Fibroblast of skin of right quadriceps (primary cell): ENCODE measurements around the gene MBOAT7.
"Not testable (repeated sequence)": the region's sequence is repeated elsewhere in the genome, so short reads cannot be mapped to it uniquely, and the experiment has no call there.

Source experiments
- DNase-seq: peaks from one replicate; pipeline ENCODE4 v3.0.0-alpha.2; 2013

The MBOAT7 gene, protein sequence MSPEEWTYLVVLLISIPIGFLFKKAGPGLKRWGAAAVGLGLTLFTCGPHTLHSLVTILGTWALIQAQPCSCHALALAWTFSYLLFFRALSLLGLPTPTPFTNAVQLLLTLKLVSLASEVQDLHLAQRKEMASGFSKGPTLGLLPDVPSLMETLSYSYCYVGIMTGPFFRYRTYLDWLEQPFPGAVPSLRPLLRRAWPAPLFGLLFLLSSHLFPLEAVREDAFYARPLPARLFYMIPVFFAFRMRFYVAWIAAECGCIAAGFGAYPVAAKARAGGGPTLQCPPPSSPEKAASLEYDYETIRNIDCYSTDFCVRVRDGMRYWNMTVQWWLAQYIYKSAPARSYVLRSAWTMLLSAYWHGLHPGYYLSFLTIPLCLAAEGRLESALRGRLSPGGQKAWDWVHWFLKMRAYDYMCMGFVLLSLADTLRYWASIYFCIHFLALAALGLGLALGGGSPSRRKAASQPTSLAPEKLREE

GRCh38 chr19:54189145-54189734, at the start of gene MBOAT7:
MBOAT7 (minus strand) TSS chr19:54189580; CDS start chr19:54188508, 1,072 bp downstream.
- no peak for DNase-seq

- DNase-seq, result no peak
Observed at GRCh38 chr19:54233941-54234340, 44.6 kb upstream of the MBOAT7 start.

DNA sequence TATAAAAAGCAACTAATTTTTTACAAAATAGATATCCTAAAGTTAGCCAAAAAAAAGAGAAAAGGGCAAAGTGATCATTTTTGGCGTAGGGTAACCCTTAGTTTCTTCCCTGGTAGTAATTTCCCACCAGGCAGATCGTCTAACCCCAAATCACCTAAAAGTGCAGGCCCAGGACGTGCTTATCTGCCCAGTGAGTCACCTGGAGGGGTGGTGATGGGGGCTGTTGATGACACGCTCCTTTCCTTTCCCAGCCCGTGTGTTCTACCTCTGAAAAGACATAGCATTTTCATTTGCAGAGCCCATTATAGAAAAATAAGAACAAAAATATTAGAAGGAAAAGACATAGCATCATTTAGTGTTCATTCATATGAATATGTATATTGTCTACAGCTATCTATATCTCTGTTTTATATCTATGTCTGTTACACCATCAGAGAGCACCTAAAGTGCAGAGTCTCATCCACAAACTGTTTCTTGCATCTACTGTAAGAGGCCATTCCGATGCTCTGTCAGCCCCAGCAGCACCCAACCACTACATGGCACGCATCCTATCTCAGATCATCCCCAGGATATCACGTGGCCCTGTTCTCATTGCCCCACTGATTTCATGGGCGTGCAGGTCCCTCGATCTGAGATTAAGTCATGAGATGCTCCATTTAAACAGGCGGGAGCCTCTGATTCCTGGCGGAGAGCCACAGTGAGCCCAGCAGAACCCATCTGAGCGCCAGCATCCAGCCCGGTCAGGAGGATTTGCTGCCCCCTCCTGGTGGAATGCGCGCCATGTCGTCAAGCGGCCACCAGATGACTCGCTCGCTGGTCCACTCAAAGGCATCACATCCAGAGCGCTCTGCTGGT, 41.9 kb upstream of the MBOAT7 start:
- DNase-seq, result peak; percentile 66

GRCh38 chr19:54230031-54230430, 40.7 kb upstream of the MBOAT7 start:
- DNase-seq, result no peak

DNA sequence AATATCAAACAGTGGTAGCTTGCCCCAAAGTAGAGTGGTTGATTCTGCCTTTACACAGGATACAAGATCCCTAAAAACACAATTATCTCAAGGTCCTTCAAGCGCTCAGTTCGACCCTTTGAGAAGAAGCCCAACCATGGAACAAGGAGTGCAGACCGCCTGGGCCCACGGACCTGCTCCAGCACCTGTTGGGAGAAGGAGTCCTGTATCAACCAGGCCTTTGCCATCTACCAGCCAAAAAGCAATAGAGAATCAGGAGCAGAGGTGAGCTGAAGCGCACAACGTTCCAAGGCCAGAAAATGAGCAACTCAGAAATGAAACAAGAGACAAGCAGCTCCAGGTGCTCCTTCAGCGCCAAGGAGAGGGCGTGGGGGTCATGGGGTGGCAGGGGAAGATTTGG, 39.8 kb upstream of the MBOAT7 start:
- DNase-seq, result no peak

DNA sequence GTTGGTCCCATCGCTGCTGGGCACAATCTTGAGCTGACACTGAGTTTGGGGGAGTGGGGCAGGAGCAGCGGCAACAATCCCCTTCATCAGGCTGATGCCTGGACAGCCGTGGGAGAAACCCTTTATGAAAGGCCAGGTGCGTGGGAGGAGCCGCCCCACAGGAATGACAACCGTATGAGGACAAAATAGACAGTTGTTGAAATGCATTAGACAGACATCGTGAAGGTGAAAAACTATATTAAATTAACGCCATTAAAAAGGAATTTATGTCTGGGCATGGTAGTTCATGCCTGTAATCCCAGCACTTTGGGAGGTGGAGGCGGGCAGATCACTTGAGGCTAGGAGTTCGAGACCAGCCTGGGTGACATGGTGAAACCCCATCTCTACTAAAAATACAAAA, 35.2 kb upstream of the MBOAT7 start:
- not testable (repeated sequence) for DNase-seq

DNA sequence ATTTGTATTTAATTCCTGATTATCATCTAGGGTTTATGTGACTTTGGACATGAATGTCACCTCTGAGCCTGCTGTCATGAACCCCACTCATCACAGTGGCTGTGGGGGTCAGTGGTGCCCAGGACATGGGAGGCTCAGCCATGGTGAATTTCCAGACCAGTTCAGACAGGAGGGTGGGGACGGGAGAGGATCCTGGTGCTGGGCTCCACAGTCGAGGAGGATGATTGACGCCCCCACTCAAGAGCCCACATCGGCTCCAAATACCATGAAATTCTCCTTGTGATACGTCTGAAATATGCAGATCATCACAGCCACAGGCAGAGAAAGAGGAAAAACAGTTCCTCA, 34.5 kb upstream of the MBOAT7 start:
- DNase-seq, result not testable (repeated sequence)

GRCh38 chr19:54223277-54223936, 34.0 kb upstream of the MBOAT7 start:
- DNase-seq, result not testable (repeated sequence)

- DNase-seq, result not testable (repeated sequence)
Observed at GRCh38 chr19:54222474-54223276, 33.3 kb upstream of the MBOAT7 start, which contains the start of gene LILRB3. LILRB3 (minus strand) TSS chr19:54223007; CDS start chr19:54222976, 31 bp downstream.

GRCh38 chr19:54221947-54222346, 32.6 kb upstream of the MBOAT7 start:
- DNase-seq, result not testable (repeated sequence)

- not testable (repeated sequence) for DNase-seq
Observed at GRCh38 chr19:54219702-54220101, 30.3 kb upstream of the MBOAT7 start.

- no peak for DNase-seq
Observed at GRCh38 chr19:54218960-54219661, 29.7 kb upstream of the MBOAT7 start.

DNA sequence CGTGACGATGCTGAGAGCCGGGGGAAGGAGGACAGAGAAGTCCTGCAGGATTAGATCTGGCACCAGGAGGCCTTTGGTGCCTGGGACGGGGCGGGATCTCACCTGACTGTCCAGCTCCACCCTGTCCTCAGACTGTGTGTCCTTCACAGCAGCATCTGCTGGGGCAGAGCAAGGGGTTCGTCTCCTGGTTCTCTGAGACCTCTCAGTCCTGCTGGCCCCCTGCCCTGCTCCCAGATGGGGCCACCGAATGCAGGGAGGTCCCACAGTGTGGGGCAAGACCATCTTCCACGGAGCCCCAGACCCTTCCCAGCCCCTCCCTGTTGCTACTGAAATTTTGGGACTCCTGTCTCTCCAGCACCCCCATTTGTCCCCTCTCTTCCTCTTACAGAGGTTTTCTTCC, 28.9 kb upstream of the MBOAT7 start:
- no peak for DNase-seq

- DNase-seq, result not testable (repeated sequence)
Observed at GRCh38 chr19:54217517-54218247, 28.3 kb upstream of the MBOAT7 start.

GRCh38 chr19:54216869-54217268, 27.5 kb upstream of the MBOAT7 start:
- DNase-seq, result no peak

DNA sequence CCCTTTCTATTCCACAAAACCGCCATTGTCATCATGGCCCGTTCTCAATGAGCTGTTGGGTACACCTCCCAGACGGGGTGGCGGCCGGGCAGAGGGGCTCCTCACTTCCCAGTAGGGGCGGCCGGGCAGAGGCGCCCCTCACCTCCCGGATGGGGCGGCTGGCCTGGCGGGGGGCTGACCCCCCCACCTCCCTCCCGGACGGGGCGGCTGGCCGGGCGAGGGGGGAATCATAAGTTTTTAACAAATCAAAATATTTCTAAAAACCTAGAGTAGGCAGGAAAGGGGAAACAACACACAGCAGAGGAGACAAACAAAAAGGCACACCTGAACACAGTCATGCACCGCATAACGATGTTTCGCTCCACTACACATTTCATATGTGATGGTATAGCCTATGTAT, 25.4 kb upstream of the MBOAT7 start:
- not testable (repeated sequence) for DNase-seq

GRCh38 chr19:54214217-54214616, 24.8 kb upstream of the MBOAT7 start:
- DNase-seq, result not testable (repeated sequence)

- no peak for DNase-seq
Observed at GRCh38 chr19:54211235-54211634, 21.9 kb upstream of the MBOAT7 start.

DNA sequence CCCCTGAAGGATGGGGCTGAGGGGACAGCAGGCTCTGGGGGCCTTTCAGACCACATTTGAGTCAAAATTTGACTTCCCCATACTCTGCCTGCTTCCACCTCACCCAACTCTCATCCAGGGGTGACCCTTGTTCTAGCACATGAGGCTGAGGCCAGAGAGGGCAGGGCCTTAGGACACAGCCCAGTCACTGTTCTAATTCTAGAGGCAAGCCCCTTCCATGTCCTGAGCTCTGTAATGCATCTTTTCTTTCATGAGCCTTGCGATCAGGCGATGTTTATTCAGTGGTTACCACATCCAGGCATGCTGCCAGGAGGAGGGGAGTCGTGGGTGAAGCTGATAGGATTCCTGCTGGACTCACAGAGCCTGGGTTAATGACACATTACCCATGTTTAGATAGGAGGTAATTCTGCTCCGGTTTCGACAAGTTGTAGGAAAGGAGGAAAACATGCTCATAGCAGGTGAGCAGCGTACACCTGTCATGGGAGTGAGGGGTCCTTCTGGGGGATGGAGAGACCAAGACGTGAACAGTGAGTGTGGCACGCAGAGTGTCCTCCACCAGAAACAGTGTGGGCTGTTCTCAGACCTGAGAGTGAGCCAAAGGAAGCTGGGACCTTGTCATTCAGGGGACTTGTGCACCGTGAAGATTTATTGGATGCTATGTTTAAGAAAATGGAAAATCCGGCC, 20.6 kb upstream of the MBOAT7 start:
- DNase-seq, result peak; percentile 96
